Measurements from ENCODE around the gene LRRC56. TPM values are rescaled to one million over a fixed set of nuclear protein-coding genes. Genes with fewer than 3 reads are reported as not detected.

Gene LRRC56
- total RNA-seq, 1 donor from 2014 or later: not detected

- Histone ChIP-seq H3K4me3 (peak overlapping the region in 1 of 2 donors; percentile 37), H3K9me3 (no peaks in the 10 kb centered on the region), H3K4me1 (peaks cover 16 to 18% of the 10 kb centered on the region in 2 donors), H3K36me3 (no peaks in the 10 kb centered on the region), H3K27ac (no peak overlapping the region), H3K27me3 (peaks cover 25% of the 10 kb centered on the region)
- intact Hi-C loops (cut with DNase I): loop anchor here (2.0 to 5.0 kb wide), 2 partner anchors 71 to 173 kb away; partner anchors contain the start of gene SCT
- TF ChIP-seq CTCF (IDR thresholded peaks at IDR 0.05): no peak
- no peak for DNase-seq (ENCODE audit: low spot score in 2 of 2)
Measured at GRCh38 chr11:555780-556661, 18.7 kb downstream of the LRRC56 start.

GRCh38 chr11:556662-557256 lies 19.4 kb downstream of the LRRC56 start:
- H3K27me3 ChIP-seq: peaks cover 25% of the 10 kb centered on the region
- no peak overlapping the region for H3K4me3 ChIP-seq
- DNase-seq (ENCODE audit: low spot score in 2 of 2): no peak
- TF ChIP-seq CTCF (IDR thresholded peaks at IDR 0.05): no peak
- intact Hi-C loops (cut with DNase I): loop anchor here (5.0 kb wide), 1 partner anchor 71 kb away; the partner anchor contains the start of gene SCT
- H3K9me3 ChIP-seq: no peaks in the 10 kb centered on the region
- no peaks in the 10 kb centered on the region for H3K36me3 ChIP-seq
- H3K27ac ChIP-seq: no peak overlapping the region
- H3K4me1 ChIP-seq: peaks cover 16 to 21% of the 10 kb centered on the region in 2 donors

GRCh38 chr11:557328-558132 lies 20.2 kb downstream of the LRRC56 start:
- peaks cover 25% of the 10 kb centered on the region for H3K27me3 ChIP-seq
- H3K36me3 ChIP-seq: no peaks in the 10 kb centered on the region
- no peak for DNase-seq (ENCODE audit: low spot score in 2 of 2)
- H3K4me1 ChIP-seq: peaks cover 16 to 21% of the 10 kb centered on the region in 2 donors
- H3K27ac ChIP-seq: no peak overlapping the region
- intact Hi-C loops (cut with DNase I): loop anchor here (5.0 kb wide), 1 partner anchor 70 kb away; the partner anchor contains the start of gene SCT
- no peaks in the 10 kb centered on the region for H3K9me3 ChIP-seq
- no peak overlapping the region for H3K4me3 ChIP-seq
- TF ChIP-seq CTCF (IDR thresholded peaks at IDR 0.05): no peak

- no peak for DNase-seq (ENCODE audit: low spot score in 2 of 2)
- intact Hi-C loops (cut with DNase I): loop anchor here (5.0 kb wide), 1 partner anchor 69 kb away; the partner anchor contains the start of gene SCT
- no peaks in the 10 kb centered on the region for H3K9me3 ChIP-seq
- no peak for TF ChIP-seq CTCF (IDR thresholded peaks at IDR 0.05)
- no peak overlapping the region for H3K4me3 ChIP-seq
- H3K36me3 ChIP-seq: no peaks in the 10 kb centered on the region
- H3K27ac ChIP-seq: no peak overlapping the region
- H3K4me1 ChIP-seq: peaks cover 16 to 21% of the 10 kb centered on the region in 2 donors
- peaks cover 25% of the 10 kb centered on the region for H3K27me3 ChIP-seq
Measured at GRCh38 chr11:558503-558902, 21.2 kb downstream of the LRRC56 start.

GRCh38 chr11:559020-559620 lies 21.8 kb downstream of the LRRC56 start:
- no peak for TF ChIP-seq CTCF (IDR thresholded peaks at IDR 0.05)
- peaks cover 16 to 21% of the 10 kb centered on the region in 2 donors for H3K4me1 ChIP-seq
- no peaks in the 10 kb centered on the region for H3K36me3 ChIP-seq
- intact Hi-C loops (cut with DNase I): loop anchor here (5.0 kb wide), 1 partner anchor 68 kb away; the partner anchor contains the start of gene SCT
- no peak overlapping the region for H3K4me3 ChIP-seq
- no peaks in the 10 kb centered on the region for H3K9me3 ChIP-seq
- peaks cover 20% of the 10 kb centered on the region for H3K27me3 ChIP-seq
- no peak for DNase-seq (ENCODE audit: low spot score in 2 of 2)
- no peak overlapping the region for H3K27ac ChIP-seq
